SK-N-SH treated with all-trans-retinoic acid at 6 μM for 48 hours (cell line): ENCODE measurements around the gene RASD1.

Experiments
- ATAC-seq: fragments of 200-7000 bp; cut with Tn5 transposase; 3 replicates; pipeline ENCODE4 v1.9.1; 2020; ENCODE audit warnings: mild to moderate bottlenecking, moderate library complexity
- ARNTL ChIP-seq: fragments of 450-650 bp; formaldehyde crosslinking; IDR thresholded peaks from 2 replicates; pipeline ENCODE4 v1.5.0; 2020; ENCODE audit warnings: low read depth, mild to moderate bottlenecking, moderate library complexity, borderline replicate concordance
- BACH2 ChIP-seq: fragments of 250-450 bp; sonication (Bioruptor Pico); IDR thresholded peaks from 2 replicates; pipeline ENCODE4 v1.9.0; 2021; ENCODE audit warnings: mild to moderate bottlenecking, borderline replicate concordance
- CREB5 ChIP-seq: fragments of 250-450 bp; sonication (Bioruptor Pico); IDR thresholded peaks from 2 replicates; pipeline ENCODE4 v1.5.1; 2020; ENCODE audit warnings: low read depth, mild to moderate bottlenecking, moderate library complexity
- CSDC2 ChIP-seq: fragments of 250-450 bp; sonication (Bioruptor Pico); IDR thresholded peaks from 2 replicates; pipeline ENCODE4 v1.5.0; 2020; ENCODE audit warnings: mild to moderate bottlenecking, moderate library complexity
- CSRNP3 ChIP-seq: fragments of 250-450 bp; sonication (Bioruptor Pico); IDR thresholded peaks from 2 replicates; pipeline ENCODE4 v1.5.1; 2021; ENCODE audit warnings: mild to moderate bottlenecking, moderate library complexity
- ESRRG ChIP-seq: fragments of 250-450 bp; sonication (Bioruptor Pico); IDR thresholded peaks from 2 replicates; pipeline ENCODE4 v1.6.1; 2021; ENCODE audit warnings: mild to moderate bottlenecking
- ISL1 ChIP-seq: fragments of 250-450 bp; sonication (Bioruptor Pico); IDR thresholded peaks from 2 replicates; pipeline ENCODE4 v2.1.2; 2022; ENCODE audit warnings: mild to moderate bottlenecking, moderate library complexity
- OSR1 ChIP-seq: fragments of 250-450 bp; sonication (Bioruptor Pico); IDR thresholded peaks from 2 replicates; pipeline ENCODE4 v1.8.0; 2022; ENCODE audit warnings: moderate library complexity, mild to moderate bottlenecking, inconsistent platforms
- PATZ1 ChIP-seq: fragments of 250-450 bp; sonication (Bioruptor Pico); IDR thresholded peaks from 2 replicates; pipeline ENCODE4 v1.8.0; 2020; ENCODE audit warnings: mild to moderate bottlenecking, moderate library complexity, borderline replicate concordance
- POU6F1 ChIP-seq: fragments of 250-450 bp; sonication (Bioruptor Pico); IDR thresholded peaks from 2 replicates; pipeline ENCODE4 v1.8.0; 2021; ENCODE audit warnings: low read depth, mild to moderate bottlenecking, moderate library complexity, borderline replicate concordance
- PPARA ChIP-seq: fragments of 250-450 bp; sonication (Bioruptor Pico); IDR thresholded peaks from 2 replicates; pipeline ENCODE4 v1.5.0; 2020; ENCODE audit warnings: mild to moderate bottlenecking, borderline replicate concordance
- RARB ChIP-seq: fragments of 250-450 bp; sonication (Bioruptor Pico); IDR thresholded peaks from 2 replicates; pipeline ENCODE4 v1.8.0; 2021; ENCODE audit warnings: mild to moderate bottlenecking, moderate library complexity
- SNAI2 ChIP-seq: fragments of 250-450 bp; sonication (Bioruptor Pico); IDR thresholded peaks from 2 replicates; pipeline ENCODE4 v1.5.0; 2020; ENCODE audit warnings: mild to moderate bottlenecking, moderate library complexity
- TCF4 ChIP-seq: fragments of 250-450 bp; sonication (Bioruptor Pico); IDR thresholded peaks from 2 replicates; pipeline ENCODE4 v1.8.0; 2021; ENCODE audit warnings: mild to moderate bottlenecking, moderate library complexity, borderline replicate concordance
- TOX ChIP-seq: fragments of 250-450 bp; sonication (Bioruptor Pico); IDR thresholded peaks from 2 replicates; pipeline ENCODE4 v1.8.0; 2021; ENCODE audit warnings: mild to moderate bottlenecking, moderate library complexity, borderline replicate concordance
- TSHZ2 ChIP-seq: fragments of 250-450 bp; sonication (Bioruptor Pico); IDR thresholded peaks from 2 replicates; pipeline ENCODE4 v1.5.0; 2020; ENCODE audit warnings: mild to moderate bottlenecking, moderate library complexity
- ZFP3 ChIP-seq: fragments of 250-450 bp; sonication (Bioruptor Pico); IDR thresholded peaks from 2 replicates; pipeline ENCODE4 v1.5.0; 2020; ENCODE audit warnings: mild to moderate bottlenecking, moderate library complexity
- ZNF565 ChIP-seq: fragments of 450-650 bp; formaldehyde crosslinking; conservative IDR thresholded peaks from 2 replicates; pipeline ENCODE4 v1.5.0; 2020; ENCODE audit warnings: low read depth, mild to moderate bottlenecking, moderate library complexity
- ZNF70 ChIP-seq: fragments of 450-650 bp; formaldehyde crosslinking; IDR thresholded peaks from 2 replicates; pipeline ENCODE4 v1.5.0; 2020; ENCODE audit warnings: mild to moderate bottlenecking, moderate library complexity
- ZNF8 ChIP-seq: fragments of 450-650 bp; formaldehyde crosslinking; IDR thresholded peaks from 2 replicates; pipeline ENCODE4 v1.5.0; 2020; ENCODE audit warnings: mild to moderate bottlenecking, moderate library complexity

The RASD1 gene

GRCh38 chr17:17510456-17511292 is 14.5 kb upstream of the RASD1 start:
- no peak for TF ChIP-seq SNAI2 (CRISPR knock-in tag)
- TF ChIP-seq PATZ1 (CRISPR knock-in tag) = no peak
- TF ChIP-seq TSHZ2 (CRISPR knock-in tag) = no peak
- TF ChIP-seq ZNF70 (CRISPR knock-in tag) = no peak
- no peak for TF ChIP-seq TOX (CRISPR knock-in tag)
- TF ChIP-seq CSRNP3 = no peak
- no peak for TF ChIP-seq ZNF565 (CRISPR knock-in tag)
- no peak for TF ChIP-seq CSDC2 (CRISPR knock-in tag)
- no peak for TF ChIP-seq PPARA
- no peak for TF ChIP-seq ESRRG
- no peak for TF ChIP-seq CREB5 (CRISPR knock-in tag)
- TF ChIP-seq ARNTL = no peak
- no peak for TF ChIP-seq RARB (CRISPR knock-in tag)
- TF ChIP-seq ZNF8 = no peak
- TF ChIP-seq TCF4 = no peak
- TF ChIP-seq ZFP3 (CRISPR knock-in tag) = no peak
- TF ChIP-seq, all 23 proteins: peak for 0

GRCh38 chr17:17509601-17510425 is 13.6 kb upstream of the RASD1 start:
- no peak for ATAC-seq
- TF ChIP-seq BACH2 (CRISPR knock-in tag) = no peak
- TF ChIP-seq SNAI2 (CRISPR knock-in tag) = no peak

More at GRCh38 chr17:17510456-17511292, 14.5 kb upstream of the RASD1 start:
- ATAC-seq = no peak

GRCh38 chr17:17508646-17509591 is 12.7 kb upstream of the RASD1 start:
- ATAC-seq = no peak
- TF ChIP-seq PATZ1 (CRISPR knock-in tag) = no peak
- TF ChIP-seq CREB5 (CRISPR knock-in tag) = no peak
- no peak for TF ChIP-seq TOX (CRISPR knock-in tag)
- TF ChIP-seq RARB (CRISPR knock-in tag) = no peak
- TF ChIP-seq BACH2 (CRISPR knock-in tag) = no peak
- TF ChIP-seq ZNF565 (CRISPR knock-in tag) = no peak
- TF ChIP-seq OSR1 (CRISPR knock-in tag) = no peak
- no peak for TF ChIP-seq ARNTL
- no peak for TF ChIP-seq POU6F1 (CRISPR knock-in tag)
- no peak for TF ChIP-seq ISL1 (CRISPR knock-in tag)
